T-helper 2 cell treated with Interferon-gamma antibody and Interleukin-4, amounts not matched to agents 100 ng/mL and 5 ng/mL, for 36 hours (primary cell): ENCODE measurements around the gene MYO5B. TPM values are rescaled to one million over a fixed set of nuclear protein-coding genes. Genes with fewer than 3 reads are reported as not detected.

Source experiments
- intact Hi-C: fragments of 100-400 bp; cut with micrococcal nuclease; formaldehyde crosslinking; loops from one replicate; pipeline ENCODE4 v1.15.1; 2023
- total RNA-seq: library from RNA; stranded (reverse); gene quantifications from 2 replicates; pipeline ENCODE4 v1.2.3, GENCODE V29; 2022

Gene MYO5B
- total RNA-seq, 1 donor from 2014 or later = 0.02 TPM

DNA sequence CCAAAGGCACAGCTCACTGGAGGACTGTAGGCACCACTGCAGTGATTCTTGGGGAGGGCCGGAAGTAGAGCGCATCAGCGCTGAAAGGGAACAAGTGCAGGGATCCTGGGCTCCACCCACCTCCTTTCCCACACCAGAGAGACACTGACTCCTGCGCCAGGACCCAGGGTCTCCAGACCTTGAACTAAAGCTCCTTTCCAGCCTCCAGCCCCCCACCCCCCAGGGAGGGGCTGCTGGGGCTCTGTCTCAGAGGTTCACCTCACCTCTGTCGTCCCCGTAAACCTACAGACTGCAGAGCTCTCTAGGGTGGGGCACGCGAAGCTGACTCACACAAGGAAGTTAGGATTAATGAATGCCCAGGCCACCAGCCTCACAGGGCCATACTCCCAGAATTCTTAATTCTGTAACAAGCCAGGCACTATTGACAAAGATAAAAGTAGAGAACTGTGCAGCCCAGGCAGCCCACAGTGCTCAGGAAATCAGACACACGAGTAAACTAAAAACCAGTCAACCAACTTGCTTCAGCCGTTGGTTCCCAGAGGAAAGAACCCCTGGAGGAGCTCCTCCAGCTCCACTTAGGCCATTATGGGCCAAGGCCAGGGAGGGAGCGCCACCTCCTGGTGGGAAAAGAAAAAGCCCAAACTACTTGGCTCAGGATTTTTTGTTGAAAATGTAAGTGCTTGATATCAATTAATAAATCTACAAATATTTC, 336.5 kb downstream of the MYO5B start:
- intact Hi-C loops = loop anchor here (1.0 to 5.0 kb wide), 4 partner anchors 46 to 1181 kb away; partner anchors contain the start of gene ACAA2

- intact Hi-C loops = loop anchor here (1.0 to 5.0 kb wide), 4 partner anchors 45 to 1180 kb away; partner anchors contain the start of gene ACAA2
These were observed 337.2 kb downstream of the MYO5B start for GRCh38 chr18:49857708-49858107.

- intact Hi-C loops = loop anchor here (5.0 kb wide), 2 partner anchors 44 to 1179 kb away; partner anchors contain the start of gene ACAA2
These were observed 338.5 kb downstream of the MYO5B start for GRCh38 chr18:49856496-49856895.

GRCh38 chr18:49855711-49856415, 339.1 kb downstream of the MYO5B start:
- intact Hi-C loops = loop anchor here (5.0 kb wide), 2 partner anchors 44 to 1179 kb away; partner anchors contain the start of gene ACAA2

GRCh38 chr18:49854681-49855080, 340.3 kb downstream of the MYO5B start:
- intact Hi-C loops = loop anchor here (5.0 kb wide), 2 partner anchors 42 to 1177 kb away; partner anchors contain the start of gene ACAA2

GRCh38 chr18:49853436-49853835, 341.5 kb downstream of the MYO5B start:
- intact Hi-C loops = no loop called here

GRCh38 chr18:49853011-49853410, 341.9 kb downstream of the MYO5B start:
- intact Hi-C loops = no loop called here

DNA sequence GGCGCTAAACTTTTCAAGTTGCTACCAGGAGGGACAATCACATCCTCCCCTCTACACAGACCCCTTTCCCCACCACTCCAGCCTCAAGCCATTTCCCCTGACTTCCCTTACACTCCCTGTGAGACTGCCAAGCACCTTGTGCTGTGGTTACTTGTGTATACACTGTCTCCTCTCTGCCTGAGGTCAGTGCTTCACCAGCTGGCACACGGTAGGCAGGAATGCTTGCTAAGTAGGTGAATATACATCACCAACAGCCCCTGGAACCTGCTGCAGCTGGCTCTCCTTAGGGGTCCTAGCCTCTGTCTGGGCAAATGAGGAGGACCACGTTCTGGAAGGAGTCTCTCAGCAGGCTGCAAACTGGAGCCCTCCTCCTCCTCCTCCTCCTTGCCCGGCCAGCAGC, 343.3 kb downstream of the MYO5B start:
- intact Hi-C loops = no loop called here

GRCh38 chr18:49850636-49851035, 344.3 kb downstream of the MYO5B start:
- intact Hi-C loops = no loop called here

GRCh38 chr18:49849331-49850217, 345.4 kb downstream of the MYO5B start:
- intact Hi-C loops = no loop called here

GRCh38 chr18:49848115-49848514, 346.8 kb downstream of the MYO5B start:
- intact Hi-C loops = no loop called here

- intact Hi-C loops = no loop called here
These were observed 347.4 kb downstream of the MYO5B start for GRCh38 chr18:49847524-49847923.

DNA sequence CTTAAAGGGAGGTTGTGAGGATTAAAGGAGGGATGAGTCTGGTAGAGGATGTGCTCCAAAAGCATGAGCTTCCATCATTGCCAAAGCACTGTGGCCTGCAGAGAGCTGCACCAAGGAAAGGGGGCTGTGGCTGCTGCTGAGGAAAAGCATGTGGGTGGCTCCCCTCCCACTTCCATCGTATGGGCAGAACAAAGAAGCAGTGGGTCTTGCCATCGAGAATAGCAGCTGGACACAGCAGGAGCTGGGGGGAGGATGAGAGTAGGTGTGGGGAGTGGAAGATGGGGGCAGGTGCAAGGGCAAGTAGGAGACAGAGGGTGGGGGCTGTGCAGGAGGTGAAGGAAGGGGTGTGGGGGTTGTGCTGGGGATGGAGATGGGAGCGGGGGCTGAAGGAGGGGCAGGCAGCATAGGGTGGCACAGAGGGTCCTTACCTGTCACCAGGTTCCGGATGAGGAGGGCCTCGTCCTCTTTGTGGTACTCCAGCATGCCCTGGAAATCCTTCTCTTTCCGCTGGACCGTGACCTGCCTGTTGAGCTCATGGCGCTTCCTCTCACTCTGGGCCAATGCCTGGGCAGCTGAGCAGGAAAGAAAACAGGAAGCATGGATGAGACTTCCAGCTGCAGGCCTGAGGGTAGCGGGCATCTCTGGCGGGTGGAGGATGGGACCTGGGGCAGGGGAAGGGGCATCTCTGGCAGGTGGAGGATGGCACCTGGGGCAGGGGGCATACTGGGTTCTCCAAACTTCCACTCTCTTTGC, 348.1 kb downstream of the MYO5B start:
- intact Hi-C loops = no loop called here

GRCh38 chr18:49846361-49846662, 348.6 kb downstream of the MYO5B start:
- intact Hi-C loops = no loop called here

GRCh38 chr18:49845629-49846360, 349.2 kb downstream of the MYO5B start:
- intact Hi-C loops = no loop called here

GRCh38 chr18:49844903-49845302, 350.0 kb downstream of the MYO5B start:
- intact Hi-C loops = no loop called here

DNA sequence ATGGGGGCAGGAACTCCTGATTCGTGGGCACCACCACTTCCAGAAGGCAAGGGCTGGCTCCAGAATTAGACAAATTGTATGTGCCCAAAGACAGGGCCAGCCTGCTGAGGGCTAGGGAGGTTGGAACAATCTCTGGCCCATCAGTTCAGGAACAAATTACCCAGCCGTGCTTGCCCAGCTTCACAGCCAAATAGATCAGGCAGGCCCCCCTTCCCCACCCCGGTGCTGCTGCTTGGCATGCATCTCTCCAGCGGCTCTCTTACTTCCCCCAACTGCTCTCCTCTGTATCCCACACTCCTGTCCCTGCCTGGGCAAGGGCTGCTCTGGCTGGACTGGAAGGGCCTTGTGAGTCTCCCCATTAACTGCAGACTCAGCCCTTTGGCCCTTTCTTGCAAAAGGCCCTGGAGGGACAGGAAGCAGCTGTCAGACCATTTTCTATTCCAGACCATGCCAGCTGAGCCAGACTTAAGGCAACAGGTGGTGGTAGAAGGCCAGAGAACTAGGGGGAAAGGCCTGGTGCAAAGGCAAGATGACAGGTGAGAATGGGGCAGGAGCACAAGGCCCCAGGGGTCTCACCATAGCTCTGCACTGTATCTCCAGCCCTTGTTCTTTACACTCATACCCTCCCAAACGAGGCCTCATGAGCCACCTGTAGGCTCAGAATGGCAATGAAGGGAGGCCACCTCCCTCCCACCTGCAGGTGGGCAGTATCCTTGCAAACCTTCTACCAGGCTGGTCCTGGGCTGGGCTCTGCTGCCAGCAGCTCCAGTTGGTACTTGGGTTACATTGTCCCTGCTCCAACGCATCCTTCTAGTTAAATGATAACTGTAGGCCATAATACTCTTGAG, 350.9 kb downstream of the MYO5B start:
- intact Hi-C loops = no loop called here

DNA sequence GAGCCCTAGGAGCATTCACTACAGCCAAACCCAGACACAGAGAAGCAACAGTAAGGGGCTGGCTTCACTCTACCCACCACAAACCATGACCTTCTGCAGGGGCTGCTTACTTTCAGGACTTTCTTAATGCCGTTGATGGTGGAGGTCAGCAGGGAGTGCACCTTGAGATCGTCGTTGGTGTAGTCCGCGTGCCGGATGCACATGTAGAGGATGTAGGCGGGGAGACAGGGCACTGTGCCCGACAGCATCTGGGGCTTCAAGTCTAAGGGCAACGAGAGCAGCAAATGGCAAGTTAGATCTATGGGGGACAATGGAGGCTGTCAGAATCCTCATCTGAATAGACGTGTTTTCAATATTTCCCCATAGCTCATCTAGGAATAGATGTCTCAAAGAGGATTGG, 351.8 kb downstream of the MYO5B start:
- intact Hi-C loops = no loop called here

- intact Hi-C loops = no loop called here
These were observed 352.3 kb downstream of the MYO5B start for GRCh38 chr18:49842656-49843055.
